ENCODE measurements around the gene EP300. TPM values are rescaled to one million over a fixed set of nuclear protein-coding genes. Genes with fewer than 3 reads are reported as not detected.

EP300 gene
- total RNA-seq, 1 experiment from 2014 or later, result 78.6 TPM

GRCh38 chr22:41181349-41182241 is 89.2 kb downstream of the EP300 start:
- peak in 1 of 2 experiments; percentile 14 for DNase-seq
- H3K27ac Mint-ChIP-seq (ENCODE audit: unreplicated experiment), result peak overlapping the region; percentile 66
- no peaks in the 10 kb centered on the region for H3K27me3 Mint-ChIP-seq (ENCODE audit: insufficient read depth, unreplicated experiment)
- Histone ChIP-seq H3K27me3 (replicated peaks; ENCODE audit: control insufficient read depth, insufficient read depth, low read length) (no peaks in the 10 kb centered on the region), H3K4me1 (peaks cover 4% of the 10 kb centered on the region), H3K4me3 (ENCODE audit: low read depth, low read length) (no peak overlapping the region), H3K9me3 (no peaks in the 10 kb centered on the region), H3K36me3 (ENCODE audit: control insufficient read depth, insufficient read depth, low read length) (peaks cover 8% of the 10 kb centered on the region)
- H3K4me3 Mint-ChIP-seq (ENCODE audit: unreplicated experiment), result peak overlapping the region; percentile 15
- H3K4me1 Mint-ChIP-seq (ENCODE audit: low read depth, unreplicated experiment), result peaks cover 7% of the 10 kb centered on the region
- TF ChIP-seq, protein P1, sequence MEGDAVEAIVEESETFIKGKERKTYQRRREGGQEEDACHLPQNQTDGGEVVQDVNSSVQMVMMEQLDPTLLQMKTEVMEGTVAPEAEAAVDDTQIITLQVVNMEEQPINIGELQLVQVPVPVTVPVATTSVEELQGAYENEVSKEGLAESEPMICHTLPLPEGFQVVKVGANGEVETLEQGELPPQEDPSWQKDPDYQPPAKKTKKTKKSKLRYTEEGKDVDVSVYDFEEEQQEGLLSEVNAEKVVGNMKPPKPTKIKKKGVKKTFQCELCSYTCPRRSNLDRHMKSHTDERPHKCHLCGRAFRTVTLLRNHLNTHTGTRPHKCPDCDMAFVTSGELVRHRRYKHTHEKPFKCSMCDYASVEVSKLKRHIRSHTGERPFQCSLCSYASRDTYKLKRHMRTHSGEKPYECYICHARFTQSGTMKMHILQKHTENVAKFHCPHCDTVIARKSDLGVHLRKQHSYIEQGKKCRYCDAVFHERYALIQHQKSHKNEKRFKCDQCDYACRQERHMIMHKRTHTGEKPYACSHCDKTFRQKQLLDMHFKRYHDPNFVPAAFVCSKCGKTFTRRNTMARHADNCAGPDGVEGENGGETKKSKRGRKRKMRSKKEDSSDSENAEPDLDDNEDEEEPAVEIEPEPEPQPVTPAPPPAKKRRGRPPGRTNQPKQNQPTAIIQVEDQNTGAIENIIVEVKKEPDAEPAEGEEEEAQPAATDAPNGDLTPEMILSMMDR (IDR thresholded peaks at IDR 0.05; ENCODE audit: insufficient read depth in 1 of 2, low read depth in 1 of 2, low read length in 1 of 2, severe bottlenecking in 1 of 2, unreplicated experiment in 1 of 2), result no peak
- intact Hi-C loops (cut with micrococcal nuclease; ENCODE audit: unreplicated experiment), result no loop called here
- H3K36me3 Mint-ChIP-seq (ENCODE audit: insufficient read depth, unreplicated experiment), result peaks cover 62% of the 10 kb centered on the region
- BruUV-seq (replicated peaks), result no TSS peak
- POLR2A ChIA-PET, result interaction anchor here (0.6 to 1.2 kb wide), 2 partner anchors 16 to 332 kb away, joined by 3 to 4 read pairs; no protein-coding TSS in a partner anchor
- CTCF ChIA-PET, result interaction anchor here (0.5 to 1.5 kb wide), 2 partner anchors 32 to 56 kb away, joined by 3 to 5 read pairs; no protein-coding TSS in a partner anchor
- no peaks in the 10 kb centered on the region for H3K9me3 Mint-ChIP-seq (ENCODE audit: unreplicated experiment)

DNA sequence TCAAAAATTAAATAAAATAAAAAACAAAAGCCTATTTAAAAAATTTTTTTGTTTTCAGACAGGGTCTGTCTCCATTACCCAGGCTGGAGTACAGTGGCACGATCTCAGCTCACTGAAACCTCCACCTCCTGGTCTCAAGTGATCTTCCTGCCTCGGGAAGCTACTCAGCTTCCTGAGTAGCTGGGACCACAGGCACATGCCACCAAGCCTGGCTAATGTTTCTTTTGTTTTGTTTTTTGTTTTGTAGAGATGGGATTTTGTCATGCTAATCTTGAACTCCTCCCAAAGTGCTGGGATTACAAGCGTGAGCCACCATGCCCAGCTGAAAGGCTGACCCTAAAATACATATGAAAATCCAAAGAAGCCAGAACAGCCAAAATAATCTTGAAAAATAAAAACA is 92.3 kb downstream of the EP300 start:
- H3K27ac Mint-ChIP-seq (ENCODE audit: unreplicated experiment), result no peak overlapping the region
- H3K4me1 Mint-ChIP-seq (ENCODE audit: low read depth, unreplicated experiment), result peaks cover 7% of the 10 kb centered on the region
- TF ChIP-seq, protein P1 (IDR thresholded peaks at IDR 0.05; ENCODE audit: insufficient read depth in 1 of 2, low read depth in 1 of 2, low read length in 1 of 2, severe bottlenecking in 1 of 2, unreplicated experiment in 1 of 2), result no peak
- POLR2A ChIA-PET, result no interaction called here
- peaks cover 4% of the 10 kb centered on the region for H3K4me1 ChIP-seq
- CTCF ChIA-PET, result no interaction called here
- peaks cover 35% of the 10 kb centered on the region for H3K36me3 Mint-ChIP-seq (ENCODE audit: insufficient read depth, unreplicated experiment)
- intact Hi-C loops (cut with micrococcal nuclease; ENCODE audit: unreplicated experiment), result no loop called here
- no peaks in the 10 kb centered on the region for H3K9me3 Mint-ChIP-seq (ENCODE audit: unreplicated experiment)
- no peaks in the 10 kb centered on the region for H3K27me3 ChIP-seq (replicated peaks; ENCODE audit: control insufficient read depth, insufficient read depth, low read length)
- H3K4me3 Mint-ChIP-seq (ENCODE audit: unreplicated experiment), result no peak overlapping the region
- no peak for DNase-seq
- no TSS peak for BruUV-seq (replicated peaks)
- peaks cover 1% of the 10 kb centered on the region; the same call in 1 of the 2 replicates for H3K36me3 ChIP-seq (ENCODE audit: control insufficient read depth, insufficient read depth, low read length)
- no peaks in the 10 kb centered on the region for H3K9me3 ChIP-seq
- H3K27me3 Mint-ChIP-seq (ENCODE audit: insufficient read depth, unreplicated experiment), result no peaks in the 10 kb centered on the region
- H3K4me3 ChIP-seq (ENCODE audit: low read depth, low read length), result no peak overlapping the region

- TF ChIP-seq, protein P1 (IDR thresholded peaks at IDR 0.05; ENCODE audit: insufficient read depth in 1 of 2, low read depth in 1 of 2, low read length in 1 of 2, severe bottlenecking in 1 of 2, unreplicated experiment in 1 of 2), result no peak
- H3K36me3 Mint-ChIP-seq (ENCODE audit: insufficient read depth, unreplicated experiment), result no peaks in the 10 kb centered on the region
- H3K4me3 Mint-ChIP-seq (ENCODE audit: unreplicated experiment), result no peak overlapping the region
- no peaks in the 10 kb centered on the region for H3K9me3 Mint-ChIP-seq (ENCODE audit: unreplicated experiment)
- Histone ChIP-seq H3K4me1 (0 out of 2 replicates have a peak, but pooled peaks cover under 1% of the 10 kb centered on the region), H3K4me3 (ENCODE audit: low read depth, low read length) (no peak overlapping the region), H3K36me3 (ENCODE audit: control insufficient read depth, insufficient read depth, low read length) (no peaks in the 10 kb centered on the region), H3K9me3 (no peaks in the 10 kb centered on the region), H3K27me3 (replicated peaks; ENCODE audit: control insufficient read depth, insufficient read depth, low read length) (no peaks in the 10 kb centered on the region)
- intact Hi-C loops (cut with micrococcal nuclease; ENCODE audit: unreplicated experiment), result no loop called here
- no peak overlapping the region for H3K27ac Mint-ChIP-seq (ENCODE audit: unreplicated experiment)
- DNase-seq, result no peak
- H3K27me3 Mint-ChIP-seq (ENCODE audit: insufficient read depth, unreplicated experiment), result no peaks in the 10 kb centered on the region
- no peaks in the 10 kb centered on the region for H3K4me1 Mint-ChIP-seq (ENCODE audit: low read depth, unreplicated experiment)
- BruUV-seq (replicated peaks), result no TSS peak
- ChIA-PET POLR2A (no interaction called here), CTCF (interaction anchor here (0.7 kb wide), 1 partner anchor 48 kb away, joined by 3 read pairs; no protein-coding TSS in a partner anchor)
Observed at GRCh38 chr22:41191467-41191866, 99.1 kb downstream of the EP300 start.

Measured in Caco-2 (cell line).